GM15510 (cell line): ENCODE data around the gene ZNF641.

Experiments used
- POLR2A ChIP-seq: IDR thresholded peaks from 3 replicates; pipeline ENCODE4 v1.6.1; 2011; ENCODE audit warnings: borderline replicate concordance; ENCODE audit not compliant: insufficient read length; ENCODE audit errors: extremely low read depth

Gene ZNF641

GRCh38 chr12:48350249-48351021, at the start of gene ZNF641:
Gene ZNF641 (minus strand): TSS chr12:48350919. CDS start chr12:48348090, 2,829 bp downstream.
- peak; percentile 68 for TF ChIP-seq POLR2A

- TF ChIP-seq POLR2A, result no peak
Observed at GRCh38 chr12:48390026-48390425, 39.3 kb upstream of the ZNF641 start.

GRCh38 chr12:48389409-48389808, 38.7 kb upstream of the ZNF641 start:
- no peak for TF ChIP-seq POLR2A

GRCh38 chr12:48388938-48389337, 38.2 kb upstream of the ZNF641 start:
- TF ChIP-seq POLR2A, result no peak

GRCh38 chr12:48388460-48388859, 37.7 kb upstream of the ZNF641 start:
- TF ChIP-seq POLR2A, result no peak

- TF ChIP-seq POLR2A, result no peak
Observed at GRCh38 chr12:48380596-48380995, 29.9 kb upstream of the ZNF641 start.

- TF ChIP-seq POLR2A, result no peak
Observed at GRCh38 chr12:48379794-48380193, 29.1 kb upstream of the ZNF641 start.

GRCh38 chr12:48377646-48378045, 26.9 kb upstream of the ZNF641 start:
- no peak for TF ChIP-seq POLR2A

- no peak for TF ChIP-seq POLR2A
Observed at GRCh38 chr12:48374164-48374563, 23.4 kb upstream of the ZNF641 start.

- TF ChIP-seq POLR2A, result no peak
Observed at GRCh38 chr12:48366131-48366530, 15.4 kb upstream of the ZNF641 start.

GRCh38 chr12:48361664-48362339, 11.1 kb upstream of the ZNF641 start:
- TF ChIP-seq POLR2A, result no peak

GRCh38 chr12:48358937-48359513, 8.3 kb upstream of the ZNF641 start:
- no peak for TF ChIP-seq POLR2A

GRCh38 chr12:48356041-48356768, 5.5 kb upstream of the ZNF641 start:
- no peak for TF ChIP-seq POLR2A

GRCh38 chr12:48352157-48352760, 1.5 kb upstream of the ZNF641 start:
- TF ChIP-seq POLR2A, result no peak
